Activated T-cell treated with anti-CD3 and anti-CD28 coated beads for 4 hours (primary cell): ENCODE data around the gene CTBS.
A peak's percentile ranks its signal among the peaks of the same experiment; 100 is the strongest.
"Not testable (repeated sequence)": the region's sequence is repeated elsewhere in the genome, so short reads cannot be mapped to it uniquely, and the experiment has no call there.

Source experiments
- DNase-seq: peaks from one replicate; pipeline ENCODE4 v3.0.0-alpha.2; 2020

The CTBS gene

GRCh38 chr1:84573967-84574842, at the start of gene CTBS:
Gene CTBS (minus strand): TSS chr1:84574440. CDS start chr1:84574415, 25 bp downstream.
- DNase-seq, result peak; percentile 78

- DNase-seq, result no peak
Observed at GRCh38 chr1:84621553-84621952, 47.3 kb upstream of the CTBS start.

GRCh38 chr1:84620720-84621313, 46.6 kb upstream of the CTBS start:
- DNase-seq, result peak; percentile 76

GRCh38 chr1:84619383-84620102, 45.3 kb upstream of the CTBS start:
- peak; percentile 24 for DNase-seq

DNA sequence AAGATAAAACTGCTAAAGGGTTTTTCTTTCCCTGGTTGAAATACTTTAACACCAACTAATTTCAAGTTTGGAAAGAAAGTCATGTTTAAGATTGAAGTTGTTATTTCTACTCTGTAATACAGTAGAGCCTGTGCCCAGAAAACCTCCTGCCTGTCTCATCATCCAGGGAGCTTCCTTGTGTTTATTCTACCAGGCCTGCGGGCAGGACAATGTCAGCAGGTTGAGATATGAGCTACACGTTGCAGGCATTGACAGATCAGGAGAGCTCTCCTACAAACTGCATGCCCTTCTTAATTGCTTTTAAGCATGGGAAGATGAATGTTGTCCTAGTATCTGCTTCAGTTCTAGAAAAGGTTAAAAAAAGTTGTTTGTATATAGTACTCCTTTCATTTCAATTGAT, 43.1 kb upstream of the CTBS start:
- DNase-seq, result no peak

- no peak for DNase-seq
Observed at GRCh38 chr1:84615790-84616189, 41.5 kb upstream of the CTBS start.

GRCh38 chr1:84613887-84614286, 39.6 kb upstream of the CTBS start:
- no peak for DNase-seq

GRCh38 chr1:84613026-84613425, 38.8 kb upstream of the CTBS start:
- DNase-seq, result no peak

DNA sequence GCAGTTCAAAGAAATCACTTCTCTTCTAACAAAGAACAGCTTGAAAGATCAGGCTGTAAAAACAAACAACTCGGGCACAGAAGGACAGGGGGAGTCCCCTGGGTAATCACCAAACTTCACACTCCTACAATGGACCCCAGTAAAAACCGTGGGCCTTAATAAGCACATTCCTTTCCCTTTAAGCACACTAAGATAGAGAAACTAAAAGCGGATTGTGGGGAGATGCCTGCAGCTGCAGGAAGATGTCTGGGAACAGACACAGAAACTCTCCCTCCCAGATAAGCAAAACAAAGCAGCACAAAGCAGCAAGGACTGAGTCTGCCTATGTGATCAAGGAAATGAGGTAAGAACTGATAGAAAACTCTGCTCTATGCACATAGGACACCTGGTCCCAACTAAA, 37.6 kb upstream of the CTBS start:
- DNase-seq, result no peak

DNA sequence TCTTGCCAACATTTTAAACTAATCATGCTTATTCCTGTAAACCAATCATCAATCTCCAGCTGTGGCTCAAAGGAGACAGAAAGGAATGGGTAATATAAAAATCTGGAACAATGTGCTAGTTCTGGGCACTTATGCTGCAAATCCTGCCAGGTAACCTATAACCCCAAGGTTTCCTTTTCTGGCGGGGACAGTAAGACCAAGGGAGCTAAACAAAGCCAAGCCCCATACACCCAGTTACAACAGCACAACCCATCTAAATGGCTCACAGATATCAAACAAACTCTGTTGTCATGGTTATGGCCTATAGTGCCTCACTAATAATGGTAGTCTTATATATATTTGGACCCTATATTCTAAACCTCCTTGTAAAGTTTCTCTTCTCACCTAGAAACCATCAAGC, 36.9 kb upstream of the CTBS start:
- no peak for DNase-seq

DNA sequence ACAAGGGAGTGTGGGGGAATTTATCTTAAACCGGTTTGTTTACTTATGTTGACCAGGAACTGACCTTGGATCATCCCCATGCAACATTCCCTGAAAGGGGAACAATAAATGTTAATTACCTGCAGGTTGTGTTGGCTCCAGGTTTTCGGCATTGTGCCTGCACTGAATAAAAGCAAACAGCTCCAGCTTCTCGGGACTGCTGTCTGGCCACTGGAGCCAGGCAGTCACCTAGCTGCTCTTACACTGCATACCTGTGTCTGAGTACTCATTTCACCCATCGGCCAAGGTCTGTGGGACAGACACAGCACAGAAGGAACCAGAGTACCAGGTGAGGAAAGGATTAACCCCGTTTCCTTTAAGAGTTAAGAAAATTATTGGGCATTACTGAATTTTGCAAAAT, 32.7 kb upstream of the CTBS start:
- no peak for DNase-seq

GRCh38 chr1:84605157-84605556, 30.9 kb upstream of the CTBS start:
- DNase-seq, result no peak

DNA sequence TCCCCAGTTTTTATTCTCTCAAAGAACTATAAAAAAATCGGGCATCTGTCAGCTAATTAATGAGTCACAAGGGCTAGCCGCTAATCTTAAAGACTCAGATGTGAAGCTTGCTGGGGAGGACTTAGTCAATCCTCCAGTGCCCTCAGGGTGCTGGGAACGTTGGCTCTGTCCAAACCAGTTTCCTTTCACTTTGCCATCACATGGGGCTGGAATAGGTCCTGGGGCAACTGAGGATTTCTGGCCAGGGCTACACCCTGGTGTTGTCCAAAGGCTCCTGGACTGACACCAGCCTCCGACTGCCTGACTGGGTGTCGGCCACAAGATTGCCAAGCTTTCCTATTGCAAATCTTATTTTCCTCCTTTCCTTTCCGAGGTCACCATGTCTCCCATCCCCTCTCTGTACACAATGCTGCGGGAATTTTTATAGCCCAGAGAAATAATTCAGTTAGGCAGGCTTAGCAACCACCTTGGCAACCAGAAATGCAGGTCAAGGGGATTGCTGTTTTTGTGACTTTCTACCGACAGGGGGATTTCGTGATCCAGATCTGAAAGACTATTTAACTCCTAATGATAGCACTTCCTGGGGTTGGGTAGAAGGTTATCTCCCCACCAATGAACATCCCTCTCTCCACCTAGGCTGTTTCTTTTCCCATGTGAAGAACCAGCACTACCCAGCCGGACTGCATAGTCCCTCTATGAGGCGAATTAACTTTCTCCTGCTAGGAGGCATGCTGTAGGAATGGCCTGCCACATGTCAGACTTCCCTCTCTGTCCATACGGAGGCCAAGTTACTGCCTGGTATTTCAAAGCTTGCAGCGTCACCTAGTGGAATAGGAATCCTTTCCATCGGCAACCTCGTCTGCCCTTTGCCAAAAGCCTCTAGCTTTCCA, 29.9 kb upstream of the CTBS start:
- DNase-seq, result no peak

GRCh38 chr1:84603223-84603622, 29.0 kb upstream of the CTBS start:
- no peak for DNase-seq

DNA sequence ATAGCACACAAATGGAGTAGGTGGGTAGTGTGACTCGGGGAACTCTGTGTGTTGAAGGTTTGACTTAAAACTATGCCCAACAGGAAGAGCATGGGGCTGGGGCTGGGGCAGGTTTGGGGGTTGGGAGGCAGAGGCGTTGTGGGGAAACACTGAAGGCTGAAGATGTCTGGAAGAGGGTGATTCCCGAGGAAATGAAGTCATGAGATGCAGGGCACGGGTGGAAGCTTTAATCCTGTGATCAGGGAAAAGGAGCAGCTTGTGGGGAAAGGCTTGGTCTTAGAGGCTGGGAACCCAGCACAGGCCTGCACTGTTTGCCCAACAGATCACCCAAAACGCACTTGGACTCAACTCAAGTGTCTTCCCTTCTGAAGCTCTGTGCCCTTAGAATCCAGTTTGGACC, 26.6 kb upstream of the CTBS start:
- no peak for DNase-seq

DNA sequence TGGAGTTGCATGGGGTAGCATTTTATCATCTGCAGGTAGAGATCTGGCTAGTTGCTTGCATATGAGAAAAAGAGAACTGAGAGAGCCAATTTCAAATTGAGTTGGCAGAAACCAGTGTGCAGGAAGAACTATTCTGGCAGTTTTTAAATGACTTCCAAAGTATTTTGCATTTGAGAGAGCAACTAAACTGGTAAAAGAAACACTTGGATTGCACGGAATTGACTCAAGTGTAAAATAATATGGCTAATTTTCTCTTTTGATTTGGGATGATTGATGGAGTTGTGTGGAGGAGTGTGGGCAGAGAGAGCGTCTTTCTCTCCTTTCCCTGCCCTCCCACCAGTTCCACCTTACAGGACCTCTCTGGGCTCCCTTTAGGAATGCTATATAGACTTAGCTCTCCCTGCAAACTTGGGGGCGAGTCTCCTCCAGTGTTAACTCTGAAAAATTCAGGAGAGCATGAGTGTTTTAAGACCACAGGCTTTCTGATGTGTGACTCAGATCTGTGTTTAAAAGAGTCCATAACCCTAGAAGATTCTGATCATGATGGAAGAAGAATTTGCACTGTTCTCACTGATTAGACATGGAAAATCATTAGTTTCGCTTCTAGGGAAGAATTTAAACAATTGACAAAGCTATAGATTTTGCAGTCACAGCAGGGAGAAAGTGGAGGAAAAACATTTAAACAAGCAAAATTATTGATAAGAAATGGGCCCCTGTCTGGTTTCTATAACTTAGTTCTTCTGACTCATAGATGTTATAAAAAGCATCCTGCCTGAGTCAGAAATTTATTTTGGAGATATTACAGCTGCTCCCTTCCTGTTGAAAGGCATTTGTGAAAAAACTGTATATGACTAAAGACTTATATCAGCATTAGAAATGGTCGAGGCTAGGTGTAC, 24.9 kb upstream of the CTBS start:
- DNase-seq, result no peak

- no peak for DNase-seq
Observed at GRCh38 chr1:84598418-84598817, 24.2 kb upstream of the CTBS start.

DNA sequence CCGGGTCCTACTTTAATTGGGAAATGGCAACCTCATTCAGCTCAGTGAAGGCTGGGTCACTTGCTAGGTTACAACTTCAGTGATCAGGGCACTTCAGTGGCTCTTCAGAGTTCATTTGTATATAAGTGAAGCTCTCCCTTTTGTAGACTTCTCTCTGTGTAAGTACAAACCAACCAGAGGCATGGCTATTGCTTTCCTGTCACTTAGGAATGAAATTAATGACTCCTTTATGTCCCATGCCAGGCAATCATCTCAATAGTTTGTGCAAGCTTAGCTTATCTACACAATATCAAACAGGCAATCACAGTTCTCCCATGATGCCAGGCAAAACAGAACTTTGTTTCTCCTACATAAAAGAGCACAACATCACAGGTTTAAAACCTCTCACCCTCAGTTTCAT, 22.8 kb upstream of the CTBS start:
- no peak for DNase-seq

- not testable (repeated sequence) for DNase-seq
Observed at GRCh38 chr1:84594959-84595358, 20.7 kb upstream of the CTBS start.

DNA sequence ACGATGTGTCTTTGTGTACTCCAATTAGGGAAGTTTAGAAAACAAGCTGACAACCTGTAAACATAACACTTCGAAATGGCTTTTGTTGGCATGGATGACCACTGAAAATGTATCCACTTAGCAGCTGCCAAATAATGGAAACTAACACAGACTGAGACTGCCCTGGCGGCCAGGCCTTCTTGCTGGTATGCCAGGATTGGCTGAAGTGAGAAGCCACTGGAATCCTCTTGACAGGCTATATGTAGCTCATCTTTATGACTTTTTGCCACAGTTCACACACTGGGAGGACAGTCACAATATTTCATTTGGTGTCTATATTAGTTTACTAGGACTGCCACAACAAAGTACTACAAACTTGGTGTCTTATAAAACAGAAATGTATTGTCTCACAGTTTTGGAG, 12.9 kb upstream of the CTBS start:
- no peak for DNase-seq

GRCh38 chr1:84585803-84586202, 11.6 kb upstream of the CTBS start:
- DNase-seq, result no peak

- no peak for DNase-seq
Observed at GRCh38 chr1:84584126-84584525, 9.9 kb upstream of the CTBS start.
